Measurements from ENCODE around the gene RIN1.
"Not testable (repeated sequence)": the region's sequence is repeated elsewhere in the genome, so short reads cannot be mapped to it uniquely, and the experiment has no call there.

GRCh38 chr11:66320289-66320688, 15.9 kb downstream of the RIN1 start:
- not testable (repeated sequence) for TF ChIP-seq CTCF (IDR thresholded peaks at IDR 0.05; ENCODE audit: extremely low read depth in 1 of 2, insufficient read depth in 1 of 2, low read depth in 1 of 2, low read length in 2 of 2); POLR2A (IDR thresholded peaks at IDR 0.05; ENCODE audit: low read depth, low read length); JUN (IDR thresholded peaks at IDR 0.05; ENCODE audit: borderline replicate concordance, insufficient read depth, insufficient read length, low read depth); GATA2 (IDR thresholded peaks at IDR 0.05; ENCODE audit: insufficient read depth, insufficient read length, low read depth, low read length)

All from endothelial cell of umbilical vein (primary cell).